Right renal pelvis (tissue), 4 donors: ENCODE data around the gene OTOP3. TPM values are rescaled to one million over a fixed set of nuclear protein-coding genes. Genes with fewer than 3 reads are reported as not detected.
"Not testable (repeated sequence)": the region's sequence is repeated elsewhere in the genome, so short reads cannot be mapped to it uniquely, and the experiment has no call there.

ENCODE experiments used
- DNase-seq, 4 donors: peaks; one replicate each; pipeline ENCODE4 v3.0.0-alpha.2; 2013; ENCODE audit warnings: low read depth in 4 of 4, low spot score in 3 of 4, missing footprints in 1 of 4
- polyA plus RNA-seq, 4 donors: library from polyadenylated mRNA; unstranded; fragments of 120-200 nt; gene quantifications; one replicate each; pipeline ENCODE4 v1.2.1, GENCODE V29; 2013; ENCODE audit not compliant: insufficient read length in 4 of 4

OTOP3 gene
- polyA plus RNA-seq, 4 donors: not detected

- DNase-seq: no peak
These were observed 24.3 kb downstream of the OTOP3 start for GRCh38 chr17:74959826-74960515.

GRCh38 chr17:74960570-74961342, 25.1 kb downstream of the OTOP3 start:
- DNase-seq: no peak

- DNase-seq: peak; percentile 73 to 83 (median 76)
These were observed 26.1 kb downstream of the OTOP3 start for GRCh38 chr17:74961657-74962350.

- DNase-seq: no peak
These were observed 27.1 kb downstream of the OTOP3 start for GRCh38 chr17:74962622-74963394.

- DNase-seq: no peak
These were observed 28.0 kb downstream of the OTOP3 start for GRCh38 chr17:74963656-74964055.

- DNase-seq: no peak
These were observed 28.6 kb downstream of the OTOP3 start for GRCh38 chr17:74964246-74964761.

GRCh38 chr17:74964988-74965622, 29.4 kb downstream of the OTOP3 start:
- no peak for DNase-seq

GRCh38 chr17:74968361-74968780, 32.7 kb downstream of the OTOP3 start:
- no peak for DNase-seq

GRCh38 chr17:74969501-74969900, 33.8 kb downstream of the OTOP3 start:
- DNase-seq: not testable (repeated sequence)

GRCh38 chr17:74970395-74970794, 34.7 kb downstream of the OTOP3 start:
- no peak for DNase-seq

- DNase-seq: no peak
These were observed 35.6 kb downstream of the OTOP3 start for GRCh38 chr17:74971069-74971841.

- no peak for DNase-seq
These were observed 36.1 kb downstream of the OTOP3 start for GRCh38 chr17:74971842-74972106.

GRCh38 chr17:74972107-74972972, 36.6 kb downstream of the OTOP3 start, which contains the start of gene HID1:
Gene HID1 (minus strand): TSS chr17:74972759. CDS start chr17:74972656, 103 bp downstream.
- no peak for DNase-seq

- no peak for DNase-seq
These were observed 37.3 kb downstream of the OTOP3 start for GRCh38 chr17:74972973-74973328.

- DNase-seq: no peak
These were observed 40.2 kb downstream of the OTOP3 start for GRCh38 chr17:74975943-74976342.

- no peak for DNase-seq
These were observed 42.1 kb downstream of the OTOP3 start for GRCh38 chr17:74977802-74978201.

GRCh38 chr17:74978240-74978639, 42.5 kb downstream of the OTOP3 start:
- no peak for DNase-seq

- DNase-seq: no peak
These were observed 43.9 kb downstream of the OTOP3 start for GRCh38 chr17:74979408-74980146.
